ENCODE results near the gene MFAP3L. TPM values are rescaled to one million over a fixed set of nuclear protein-coding genes. Genes with fewer than 3 reads are reported as not detected.
"Not testable (repeated sequence)": the region's sequence is repeated elsewhere in the genome, so short reads cannot be mapped to it uniquely, and the experiment has no call there.

The MFAP3L gene
- polyA plus RNA-seq, 2 donors, result 0.24 to 0.31 TPM

DNA sequence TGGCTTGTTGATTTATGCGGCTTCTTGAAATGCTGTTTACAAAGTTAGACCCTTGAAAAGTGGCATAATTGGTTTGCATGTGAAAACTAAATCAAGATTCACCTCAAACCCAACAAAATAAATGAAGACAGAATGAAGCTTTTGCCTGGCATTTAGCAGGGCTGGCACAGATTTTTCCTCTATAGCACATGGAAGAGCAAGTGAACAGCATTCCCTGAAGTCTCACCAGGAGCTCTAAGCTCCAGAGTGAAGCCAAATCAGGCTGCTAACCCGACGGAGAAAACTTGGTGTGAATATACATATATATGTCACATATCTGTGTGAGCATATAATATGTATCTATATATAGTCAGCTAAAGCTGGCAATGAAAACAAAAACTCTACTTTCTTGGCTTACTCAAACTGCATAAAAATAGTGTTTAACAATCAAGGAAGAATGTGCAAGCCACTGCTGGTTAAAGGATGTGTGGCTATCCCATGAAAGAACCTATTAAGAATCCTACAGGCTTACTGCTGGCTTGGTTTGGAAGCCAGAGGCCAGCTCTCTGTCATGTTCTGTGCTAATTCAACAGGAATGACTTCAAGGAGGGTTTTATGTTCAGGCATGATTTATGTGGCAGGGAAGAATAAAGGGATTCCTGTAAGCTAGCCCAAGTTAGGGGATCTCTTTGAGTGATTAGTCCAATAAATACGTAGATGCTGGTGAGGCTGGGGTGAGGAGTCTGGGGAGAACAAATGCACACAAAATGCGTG lies 69.9 kb downstream of the MFAP3L start:
- 64 to 67% methylated on average over 5 of the region's 5 CpGs for WGBS, 2 donors
- H3K27ac ChIP-seq (ENCODE audit: low read depth in 2 of 2, low read length in 1 of 2), result no peak overlapping the region
- no peaks in the 10 kb centered on the region for H3K27me3 ChIP-seq (ENCODE audit: control insufficient read depth in 1 of 2, insufficient read depth in 2 of 2, low read length in 2 of 2)
- H3K36me3 ChIP-seq (ENCODE audit: control insufficient read depth in 2 of 2, insufficient read depth in 2 of 2, low read length in 1 of 2), result no peaks in the 10 kb centered on the region
- peaks cover 0 to 3% of the 10 kb centered on the region in 2 donors for H3K9me3 ChIP-seq (ENCODE audit: control insufficient read depth in 2 of 2, insufficient read depth in 1 of 2, low read depth in 1 of 2, low read length in 1 of 2)
- no peak overlapping the region for H3K4me3 ChIP-seq (ENCODE audit: low read depth in 1 of 2, low read length in 2 of 2)
- no peaks in the 10 kb centered on the region for H3K4me1 ChIP-seq (ENCODE audit: control insufficient read depth in 2 of 2, insufficient read depth in 2 of 2, low read length in 1 of 2)

- Histone ChIP-seq H3K4me3 (ENCODE audit: low read depth in 1 of 2, low read length in 2 of 2) (no peak overlapping the region), H3K27me3 (ENCODE audit: control insufficient read depth in 1 of 2, insufficient read depth in 2 of 2, low read length in 2 of 2) (no peaks in the 10 kb centered on the region), H3K9me3 (ENCODE audit: control insufficient read depth in 2 of 2, insufficient read depth in 1 of 2, low read depth in 1 of 2, low read length in 1 of 2) (peaks cover 0 to 3% of the 10 kb centered on the region in 2 donors), H3K4me1 (ENCODE audit: control insufficient read depth in 2 of 2, insufficient read depth in 2 of 2, low read length in 1 of 2) (no peaks in the 10 kb centered on the region), H3K27ac (ENCODE audit: low read depth in 2 of 2, low read length in 1 of 2) (no peak overlapping the region), H3K36me3 (ENCODE audit: control insufficient read depth in 2 of 2, insufficient read depth in 2 of 2, low read length in 1 of 2) (no peaks in the 10 kb centered on the region)
- WGBS, 2 donors, result 85 to 87% methylated on average over 5 of the region's 5 CpGs
Observed at GRCh38 chr4:169955521-169955920, 70.7 kb downstream of the MFAP3L start.

DNA sequence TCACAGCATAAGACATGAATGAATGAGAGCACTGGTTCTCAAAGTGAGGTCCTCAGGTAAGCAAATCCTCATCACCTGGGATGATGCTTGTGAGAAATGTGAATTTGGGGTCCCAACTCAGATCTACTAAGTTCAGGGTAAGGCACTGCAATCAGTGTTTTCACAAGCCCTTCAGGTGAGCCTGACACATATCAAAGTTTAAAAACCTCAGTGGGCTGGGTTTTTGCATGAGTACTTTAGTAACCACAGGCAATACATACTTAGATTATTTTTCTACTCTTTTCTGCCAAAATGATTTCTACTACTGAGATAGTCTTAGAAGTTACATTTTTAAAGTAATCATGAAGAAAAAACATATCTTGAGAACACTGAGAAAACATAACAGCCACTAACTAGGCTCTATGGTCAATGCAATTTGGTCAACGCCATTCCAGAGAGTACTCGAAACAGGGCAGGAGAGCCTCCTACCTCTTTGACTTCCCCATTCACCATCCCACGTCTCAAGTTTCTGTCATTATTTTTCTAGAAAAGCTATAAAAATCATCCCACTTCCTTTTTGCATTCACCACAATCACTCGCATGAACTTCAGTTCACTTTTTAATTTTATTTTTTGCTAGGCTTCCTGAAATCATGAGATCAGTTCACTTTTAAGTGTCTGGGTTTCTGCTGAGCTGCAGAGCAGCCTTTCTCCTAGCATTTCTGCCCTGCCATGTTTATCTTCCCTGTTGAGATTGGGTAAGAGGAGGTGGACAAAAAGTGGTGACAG lies 73.8 kb downstream of the MFAP3L start:
- WGBS, 2 donors, result 64 to 70% methylated on average over 4 of the region's 4 CpGs
- H3K9me3 ChIP-seq (ENCODE audit: control insufficient read depth in 2 of 2, insufficient read depth in 1 of 2, low read depth in 1 of 2, low read length in 1 of 2), result no peaks in the 10 kb centered on the region
- no peaks in the 10 kb centered on the region for H3K4me1 ChIP-seq (ENCODE audit: control insufficient read depth in 2 of 2, insufficient read depth in 2 of 2, low read length in 1 of 2)
- H3K27me3 ChIP-seq (ENCODE audit: control insufficient read depth in 1 of 2, insufficient read depth in 2 of 2, low read length in 2 of 2), result no peaks in the 10 kb centered on the region
- no peak overlapping the region for H3K4me3 ChIP-seq (ENCODE audit: low read depth in 1 of 2, low read length in 2 of 2)
- H3K36me3 ChIP-seq (ENCODE audit: control insufficient read depth in 2 of 2, insufficient read depth in 2 of 2, low read length in 1 of 2), result no peaks in the 10 kb centered on the region
- H3K27ac ChIP-seq (ENCODE audit: low read depth in 2 of 2, low read length in 1 of 2), result no peak overlapping the region

DNA sequence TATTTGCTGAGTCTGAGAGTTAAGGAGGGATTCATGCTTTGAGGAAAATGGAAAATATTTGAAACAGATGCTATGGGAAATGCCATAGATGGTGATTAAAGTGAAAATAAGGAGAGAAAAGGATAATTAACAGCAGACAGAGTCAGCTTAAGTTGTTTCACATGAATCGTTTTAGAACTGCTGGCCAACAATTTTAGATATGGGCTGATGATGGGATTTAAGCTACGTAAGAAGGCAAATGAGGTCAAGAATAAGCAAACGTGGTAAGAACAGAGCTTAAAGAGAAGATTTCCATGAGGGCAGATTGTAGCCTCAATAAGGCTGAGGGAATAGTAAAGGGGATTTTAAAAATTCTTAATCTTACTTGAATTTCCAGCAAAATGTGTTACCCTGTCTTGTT lies 77.9 kb downstream of the MFAP3L start:
- Histone ChIP-seq H3K4me3 (ENCODE audit: low read depth in 1 of 2, low read length in 2 of 2) (no peak overlapping the region), H3K27ac (ENCODE audit: low read depth in 2 of 2, low read length in 1 of 2) (no peak overlapping the region), H3K36me3 (ENCODE audit: control insufficient read depth in 2 of 2, insufficient read depth in 2 of 2, low read length in 1 of 2) (no peaks in the 10 kb centered on the region), H3K27me3 (ENCODE audit: control insufficient read depth in 1 of 2, insufficient read depth in 2 of 2, low read length in 2 of 2) (no peaks in the 10 kb centered on the region), H3K4me1 (ENCODE audit: control insufficient read depth in 2 of 2, insufficient read depth in 2 of 2, low read length in 1 of 2) (no peaks in the 10 kb centered on the region), H3K9me3 (ENCODE audit: control insufficient read depth in 2 of 2, insufficient read depth in 1 of 2, low read depth in 1 of 2, low read length in 1 of 2) (no peaks in the 10 kb centered on the region)
- WGBS, 2 donors, result 56% methylated on average over 3 of the region's 3 CpGs

DNA sequence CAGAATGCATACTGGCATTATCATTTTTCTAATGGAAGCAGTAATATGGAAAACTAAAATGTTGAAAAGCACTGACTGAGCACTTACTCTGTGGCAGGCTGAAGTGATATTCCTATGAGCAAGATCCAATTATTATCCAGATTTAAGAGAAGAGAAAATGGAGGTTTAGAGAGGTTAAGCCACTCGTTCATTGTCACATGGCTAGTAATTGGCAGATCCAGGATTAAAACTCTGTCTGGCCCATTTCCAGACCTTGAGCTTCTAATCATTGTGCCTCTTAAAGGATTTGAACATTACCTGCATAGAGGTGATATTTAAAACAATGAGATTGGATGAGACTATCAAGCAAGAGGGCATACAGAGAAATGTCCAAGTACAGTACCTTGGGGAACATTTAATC lies 80.6 kb downstream of the MFAP3L start:
- Histone ChIP-seq H3K27me3 (ENCODE audit: control insufficient read depth in 1 of 2, insufficient read depth in 2 of 2, low read length in 2 of 2) (no peaks in the 10 kb centered on the region), H3K27ac (ENCODE audit: low read depth in 2 of 2, low read length in 1 of 2) (no peak overlapping the region), H3K4me1 (ENCODE audit: control insufficient read depth in 2 of 2, insufficient read depth in 2 of 2, low read length in 1 of 2) (no peaks in the 10 kb centered on the region), H3K36me3 (ENCODE audit: control insufficient read depth in 2 of 2, insufficient read depth in 2 of 2, low read length in 1 of 2) (no peaks in the 10 kb centered on the region), H3K4me3 (ENCODE audit: low read depth in 1 of 2, low read length in 2 of 2) (no peak overlapping the region), H3K9me3 (ENCODE audit: control insufficient read depth in 2 of 2, insufficient read depth in 1 of 2, low read depth in 1 of 2, low read length in 1 of 2) (no peaks in the 10 kb centered on the region)
- WGBS, 2 donors, result 47 to 51% methylated on average over 1 of the region's 1 CpG

GRCh38 chr4:169943601-169944000 lies 82.6 kb downstream of the MFAP3L start:
- H3K9me3 ChIP-seq (ENCODE audit: control insufficient read depth in 2 of 2, insufficient read depth in 1 of 2, low read depth in 1 of 2, low read length in 1 of 2); H3K4me3 ChIP-seq (ENCODE audit: low read depth in 1 of 2, low read length in 2 of 2); H3K36me3 ChIP-seq (ENCODE audit: control insufficient read depth in 2 of 2, insufficient read depth in 2 of 2, low read length in 1 of 2); H3K27me3 ChIP-seq (ENCODE audit: control insufficient read depth in 1 of 2, insufficient read depth in 2 of 2, low read length in 2 of 2); H3K4me1 ChIP-seq (ENCODE audit: control insufficient read depth in 2 of 2, insufficient read depth in 2 of 2, low read length in 1 of 2); H3K27ac ChIP-seq (ENCODE audit: low read depth in 2 of 2, low read length in 1 of 2): not testable (repeated sequence)
- 73 to 77% methylated on average over 6 of the region's 6 CpGs for WGBS, 2 donors

GRCh38 chr4:169941141-169941540 lies 85.1 kb downstream of the MFAP3L start:
- Histone ChIP-seq H3K27ac (ENCODE audit: low read depth in 2 of 2, low read length in 1 of 2) (no peak overlapping the region), H3K36me3 (ENCODE audit: control insufficient read depth in 2 of 2, insufficient read depth in 2 of 2, low read length in 1 of 2) (no peaks in the 10 kb centered on the region), H3K4me3 (ENCODE audit: low read depth in 1 of 2, low read length in 2 of 2) (no peak overlapping the region), H3K9me3 (ENCODE audit: control insufficient read depth in 2 of 2, insufficient read depth in 1 of 2, low read depth in 1 of 2, low read length in 1 of 2) (no peaks in the 10 kb centered on the region), H3K27me3 (ENCODE audit: control insufficient read depth in 1 of 2, insufficient read depth in 2 of 2, low read length in 2 of 2) (no peaks in the 10 kb centered on the region), H3K4me1 (ENCODE audit: control insufficient read depth in 2 of 2, insufficient read depth in 2 of 2, low read length in 1 of 2) (no peaks in the 10 kb centered on the region)
- 78 to 83% methylated on average over 5 of the region's 5 CpGs for WGBS, 2 donors

GRCh38 chr4:169940460-169940859 lies 85.7 kb downstream of the MFAP3L start:
- H3K36me3 ChIP-seq (ENCODE audit: control insufficient read depth in 2 of 2, insufficient read depth in 2 of 2, low read length in 1 of 2), result no peaks in the 10 kb centered on the region
- H3K27ac ChIP-seq (ENCODE audit: low read depth in 2 of 2, low read length in 1 of 2), result no peak overlapping the region
- H3K27me3 ChIP-seq (ENCODE audit: control insufficient read depth in 1 of 2, insufficient read depth in 2 of 2, low read length in 2 of 2), result no peaks in the 10 kb centered on the region
- no peak overlapping the region for H3K4me3 ChIP-seq (ENCODE audit: low read depth in 1 of 2, low read length in 2 of 2)
- no peaks in the 10 kb centered on the region for H3K4me1 ChIP-seq (ENCODE audit: control insufficient read depth in 2 of 2, insufficient read depth in 2 of 2, low read length in 1 of 2)
- WGBS, 2 donors, result 73 to 75% methylated on average over 8 of the region's 8 CpGs
- H3K9me3 ChIP-seq (ENCODE audit: control insufficient read depth in 2 of 2, insufficient read depth in 1 of 2, low read depth in 1 of 2, low read length in 1 of 2), result no peaks in the 10 kb centered on the region
